Esophagus (tissue), 2 donors: Measurements from ENCODE around the gene CYB561. TPM values are rescaled to one million over a fixed set of nuclear protein-coding genes. Genes with fewer than 3 reads are reported as not detected.
"Not testable (repeated sequence)": the region's sequence is repeated elsewhere in the genome, so short reads cannot be mapped to it uniquely, and the experiment has no call there.

Experiments
- H3K27ac ChIP-seq, 2 donors: one replicate each; pipeline ENCODE4 v1.5.1; 2013; ENCODE audit warnings: low read depth in 2 of 2, mild to moderate bottlenecking in 2 of 2, inconsistent platforms in 1 of 2, low read length in 1 of 2, moderate library complexity in 1 of 2
- H3K27me3 ChIP-seq, 2 donors: one replicate each; pipeline ENCODE4 v1.6.1; 2013; ENCODE audit warnings: low read length in 2 of 2, control low read depth in 1 of 2, mild to moderate bottlenecking in 1 of 2; ENCODE audit not compliant: insufficient read depth in 2 of 2, control insufficient read depth in 1 of 2
- H3K36me3 ChIP-seq, 2 donors: one replicate each; pipeline ENCODE4 v1.6.1; 2013; ENCODE audit warnings: low read length in 1 of 2; ENCODE audit not compliant: control insufficient read depth in 2 of 2, insufficient read depth in 2 of 2
- H3K4me1 ChIP-seq, 2 donors: one replicate each; pipeline ENCODE4 v1.6.1; 2013; ENCODE audit warnings: low read length in 1 of 2; ENCODE audit not compliant: control insufficient read depth in 2 of 2, insufficient read depth in 2 of 2
- H3K4me3 ChIP-seq, 2 donors: one replicate each; pipeline ENCODE4 v1.5.1; 2013; ENCODE audit warnings: low read length in 2 of 2, mild to moderate bottlenecking in 2 of 2, low read depth in 1 of 2, moderate library complexity in 1 of 2
- H3K9me3 ChIP-seq, 2 donors: one replicate each; pipeline ENCODE4 v1.6.1; 2013; ENCODE audit warnings: mild to moderate bottlenecking in 2 of 2, low read depth in 1 of 2, low read length in 1 of 2, moderate library complexity in 1 of 2; ENCODE audit not compliant: control insufficient read depth in 2 of 2, insufficient read depth in 1 of 2
- WGBS, 2 donors: extraction: QIAGEN DNeasy Blood & Tissue Kit; methylation state at CpG; one replicate each; pipeline ENCODE4 v1.1.7; 2013; 5-methylcytosine and 5-hydroxymethylcytosine counted together
- polyA plus RNA-seq, 2 donors: library from polyadenylated mRNA; stranded (reverse); fragments of 200-250 nt; gene quantifications; one replicate each; pipeline ENCODE4 v1.2.3, GENCODE V29; 2013
- donor health status: healthy with polysubstance abuse.
- donor health status: Bipolar disorder and iron deficiency.

The CYB561 gene
- polyA plus RNA-seq, 2 donors = 35.0 to 45.6 TPM

DNA sequence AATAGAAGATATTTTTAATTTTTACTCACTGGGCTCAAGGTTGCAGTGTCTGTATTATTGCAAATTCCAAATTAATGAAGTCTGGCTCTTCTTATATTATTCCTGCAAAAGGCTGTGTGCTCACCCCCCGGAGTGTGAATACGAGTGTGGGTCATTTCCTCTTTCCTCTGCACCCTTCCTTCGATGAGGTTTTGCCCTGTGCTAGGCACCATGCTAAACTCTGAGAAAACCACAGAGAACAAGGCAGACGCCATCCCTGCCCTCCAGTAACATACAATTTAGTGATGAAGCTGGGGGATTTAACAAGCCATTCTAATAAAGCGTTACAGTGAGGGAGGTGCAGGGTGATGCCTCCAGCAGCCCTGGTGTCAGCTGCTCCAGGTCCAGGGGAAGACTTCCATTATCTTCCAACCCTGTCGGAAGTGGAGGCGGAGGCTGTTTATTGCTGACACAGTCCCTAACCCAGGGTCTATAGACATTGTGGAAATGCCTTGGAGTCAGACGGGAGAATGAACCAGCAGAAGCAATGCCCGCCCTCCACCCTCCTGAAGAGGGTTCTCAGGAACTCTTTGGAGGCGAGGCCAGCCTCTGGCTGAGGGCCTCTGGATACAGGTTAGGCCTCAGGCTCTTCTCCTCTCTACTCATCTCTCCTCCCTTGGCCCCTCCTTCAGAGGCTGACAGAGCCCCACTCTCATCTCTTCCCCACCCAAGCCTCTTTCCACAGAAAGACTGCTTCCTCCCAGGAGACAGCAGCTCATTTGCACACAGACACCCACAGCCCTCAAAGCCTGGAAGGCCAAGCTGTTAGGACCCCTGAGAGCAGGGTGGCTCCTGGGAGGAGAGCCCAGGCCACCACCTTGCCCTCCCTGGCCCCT lies 28.7 kb upstream of the CYB561 start:
- Histone ChIP-seq H3K27me3 (no peaks in the 10 kb centered on the region), H3K4me1 (peaks cover 7 to 15% of the 10 kb centered on the region in 2 donors), H3K27ac (no peak overlapping the region), H3K36me3 (no peaks in the 10 kb centered on the region), H3K4me3 (no peak overlapping the region), H3K9me3 (no peaks in the 10 kb centered on the region)
- 63 to 78% methylated on average over 10 of the region's 10 CpGs for WGBS, 2 donors

DNA sequence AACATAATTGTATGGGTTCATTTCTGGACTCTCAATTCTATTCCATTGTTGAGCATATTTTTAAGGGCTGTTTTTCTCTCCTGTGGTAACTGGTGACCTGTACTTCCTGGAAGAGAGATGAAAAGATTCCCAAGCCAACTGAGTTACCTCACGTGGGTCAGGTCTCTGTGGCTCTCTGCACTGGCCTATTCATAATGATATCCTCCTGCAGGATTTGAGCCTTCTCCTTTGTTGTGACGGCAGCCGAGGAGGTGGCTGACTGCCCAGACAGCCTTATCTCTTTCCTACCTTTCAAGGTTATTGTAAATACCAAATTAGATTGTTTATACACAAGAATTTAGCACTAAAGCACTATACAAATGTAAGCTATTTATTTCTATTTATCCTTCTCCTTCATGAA lies 28.1 kb upstream of the CYB561 start:
- H3K4me1 ChIP-seq = peaks cover 7 to 14% of the 10 kb centered on the region in 2 donors
- H3K27ac ChIP-seq = no peak overlapping the region
- H3K27me3 ChIP-seq = no peaks in the 10 kb centered on the region

DNA sequence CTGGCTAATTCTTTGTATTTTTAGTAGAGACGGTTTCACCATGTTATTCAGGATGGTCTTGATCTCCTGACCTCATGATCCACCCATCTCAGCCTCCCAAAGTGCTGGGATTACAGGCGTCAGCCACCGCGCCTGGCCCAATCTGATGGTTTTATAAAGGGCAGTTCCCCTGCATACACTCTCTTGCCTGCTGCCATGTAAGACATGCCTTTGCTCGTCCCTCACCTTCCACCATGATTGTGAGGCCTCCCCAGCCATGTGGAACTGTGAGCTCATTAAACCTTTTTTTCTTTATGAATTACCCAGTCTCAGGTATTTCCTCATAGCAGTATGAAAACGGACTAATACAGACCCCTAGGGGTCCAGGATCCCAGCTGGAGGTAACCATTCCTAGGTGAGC lies 22.0 kb upstream of the CYB561 start:
- H3K4me3 ChIP-seq, H3K36me3 ChIP-seq, H3K9me3 ChIP-seq, H3K27ac ChIP-seq, H3K27me3 ChIP-seq, H3K4me1 ChIP-seq: not testable (repeated sequence)
- 87 to 89% methylated on average over 6 of the region's 6 CpGs for WGBS, 2 donors

More for the DNA sequence above, 28.1 kb upstream of the CYB561 start:
- H3K4me3 ChIP-seq = no peak overlapping the region
- WGBS, 2 donors = 12 to 22% methylated on average over 3 of the region's 3 CpGs
- H3K9me3 ChIP-seq = no peaks in the 10 kb centered on the region
- no peaks in the 10 kb centered on the region for H3K36me3 ChIP-seq

DNA sequence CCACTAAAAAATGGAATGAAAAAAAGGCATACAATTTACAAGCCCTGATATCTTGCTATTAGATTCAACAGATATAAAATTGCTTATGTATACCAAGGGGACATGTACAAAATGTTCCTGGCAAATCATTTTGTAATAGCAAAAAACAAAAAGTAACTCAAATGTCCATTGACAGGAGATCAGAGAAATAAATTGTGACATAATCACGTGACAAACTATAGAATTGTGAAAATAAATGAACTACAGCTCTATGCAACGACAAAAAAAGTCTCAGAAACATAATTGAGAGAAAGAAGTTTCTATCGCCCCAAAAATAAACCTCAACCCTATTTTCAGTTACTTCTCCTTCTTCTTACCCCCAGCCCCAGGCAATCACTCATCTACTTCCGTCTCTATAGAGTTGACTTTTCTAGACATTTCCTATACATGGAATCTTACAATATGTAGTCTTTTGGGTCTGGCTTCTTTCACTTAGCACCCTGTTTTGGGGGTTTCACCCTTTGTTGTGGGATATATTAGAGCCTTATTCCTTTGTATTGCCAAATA lies 18.7 kb upstream of the CYB561 start:
- no peaks in the 10 kb centered on the region for H3K36me3 ChIP-seq
- H3K4me3 ChIP-seq = no peak overlapping the region
- no peaks in the 10 kb centered on the region for H3K9me3 ChIP-seq
- H3K27me3 ChIP-seq = no peaks in the 10 kb centered on the region
- no peaks in the 10 kb centered on the region for H3K4me1 ChIP-seq
- 82 to 85% methylated on average over 4 of the region's 4 CpGs for WGBS, 2 donors
- no peak overlapping the region for H3K27ac ChIP-seq

DNA sequence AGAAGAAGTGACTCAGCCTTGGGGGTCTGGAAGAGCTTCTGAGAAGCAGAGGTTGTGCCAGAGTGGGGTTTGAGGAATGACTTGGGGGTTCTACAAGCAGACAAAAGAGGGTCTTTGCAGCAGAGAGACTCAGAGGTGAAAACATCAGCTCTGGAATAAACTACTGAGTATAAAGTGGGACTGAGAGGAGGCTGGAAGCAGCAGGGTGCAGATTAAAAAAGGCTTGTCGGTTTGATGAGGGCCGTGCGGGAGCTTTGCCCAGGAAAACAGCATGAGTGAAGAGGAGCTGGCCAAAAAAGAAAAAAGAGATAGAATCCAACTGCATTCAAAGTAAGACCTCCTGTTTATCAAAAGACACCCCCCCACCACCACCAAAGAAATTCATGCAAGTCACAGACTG lies 17.7 kb upstream of the CYB561 start:
- Histone ChIP-seq H3K36me3 (no peaks in the 10 kb centered on the region), H3K4me3 (no peak overlapping the region), H3K27me3 (no peaks in the 10 kb centered on the region), H3K27ac (no peak overlapping the region), H3K4me1 (no peaks in the 10 kb centered on the region), H3K9me3 (no peaks in the 10 kb centered on the region)
- 47 to 57% methylated on average over 3 of the region's 3 CpGs for WGBS, 2 donors

DNA sequence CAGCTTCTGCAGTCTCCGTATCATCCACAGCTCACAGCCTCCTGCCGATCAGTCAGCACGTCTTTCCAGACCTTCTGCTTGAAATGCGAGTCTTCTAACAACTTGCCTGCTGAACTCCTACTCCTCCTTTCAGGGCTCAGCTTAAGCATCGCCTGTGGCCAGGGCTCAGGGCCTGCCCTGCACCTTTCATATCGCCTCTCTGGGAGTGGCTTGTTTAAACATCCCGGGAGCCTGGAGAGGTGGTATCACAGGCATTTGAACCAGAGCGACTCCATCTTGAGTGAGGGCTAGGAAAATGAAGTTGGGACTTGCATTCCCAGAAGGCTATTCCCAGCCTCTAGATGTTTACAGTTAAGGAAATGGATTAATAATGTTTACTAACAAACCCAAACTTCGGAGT lies 13.9 kb upstream of the CYB561 start:
- no peak overlapping the region for H3K4me3 ChIP-seq
- H3K4me1 ChIP-seq = no peaks in the 10 kb centered on the region
- no peak overlapping the region for H3K27ac ChIP-seq
- H3K36me3 ChIP-seq = no peaks in the 10 kb centered on the region
- 65 to 67% methylated on average over 9 of the region's 9 CpGs for WGBS, 2 donors
- H3K9me3 ChIP-seq = no peaks in the 10 kb centered on the region
- no peaks in the 10 kb centered on the region for H3K27me3 ChIP-seq

DNA sequence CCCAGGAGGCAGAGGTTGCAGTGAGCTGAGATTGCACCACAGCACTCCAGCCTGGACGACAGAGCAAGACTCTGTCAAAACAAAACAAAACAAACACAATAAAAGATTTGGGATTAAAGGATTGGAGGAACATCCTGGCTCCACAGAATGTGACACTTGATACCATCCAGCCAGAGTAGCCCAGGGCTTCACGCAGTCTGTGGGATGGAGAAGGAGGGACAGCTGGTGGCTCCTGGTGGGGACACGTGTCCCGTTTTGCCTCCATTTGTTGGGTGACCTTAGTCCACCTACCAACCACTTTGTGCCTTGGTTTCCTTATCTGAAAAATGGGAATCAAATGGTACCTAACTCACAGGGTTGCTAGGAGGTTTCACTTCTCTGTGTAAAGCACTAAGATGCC lies 12.4 kb upstream of the CYB561 start:
- Histone ChIP-seq H3K4me1 (no peaks in the 10 kb centered on the region), H3K27ac (no peak overlapping the region), H3K9me3 (no peaks in the 10 kb centered on the region), H3K27me3 (no peaks in the 10 kb centered on the region), H3K4me3 (no peak overlapping the region), H3K36me3 (no peaks in the 10 kb centered on the region)
- 78 to 87% methylated on average over 4 of the region's 4 CpGs for WGBS, 2 donors

DNA sequence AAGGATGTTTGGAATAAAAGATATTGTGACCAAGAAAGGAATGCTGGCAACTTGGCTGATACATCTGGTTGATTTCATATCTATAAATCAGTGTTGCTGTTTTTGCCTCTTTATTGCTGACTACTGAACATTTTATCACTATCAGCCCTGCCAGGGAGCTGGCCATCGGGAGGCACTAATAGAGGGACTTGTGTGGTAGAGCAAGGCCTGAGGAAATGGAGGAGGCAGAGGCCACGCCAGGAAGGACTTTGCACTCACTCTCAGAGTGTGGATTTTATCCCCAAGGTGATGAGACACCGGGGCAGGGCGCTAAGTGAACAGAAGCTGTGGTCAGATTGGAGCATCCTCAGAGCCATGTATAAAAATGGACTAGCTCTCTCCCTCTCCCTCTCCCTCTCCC lies 9.3 kb upstream of the CYB561 start:
- Histone ChIP-seq H3K36me3 (no peaks in the 10 kb centered on the region), H3K9me3 (no peaks in the 10 kb centered on the region), H3K27ac (no peak overlapping the region), H3K27me3 (no peaks in the 10 kb centered on the region), H3K4me1 (peaks cover 0 to 7% of the 10 kb centered on the region in 2 donors), H3K4me3 (no peak overlapping the region)
- 64 to 72% methylated on average over 4 of the region's 4 CpGs for WGBS, 2 donors

DNA sequence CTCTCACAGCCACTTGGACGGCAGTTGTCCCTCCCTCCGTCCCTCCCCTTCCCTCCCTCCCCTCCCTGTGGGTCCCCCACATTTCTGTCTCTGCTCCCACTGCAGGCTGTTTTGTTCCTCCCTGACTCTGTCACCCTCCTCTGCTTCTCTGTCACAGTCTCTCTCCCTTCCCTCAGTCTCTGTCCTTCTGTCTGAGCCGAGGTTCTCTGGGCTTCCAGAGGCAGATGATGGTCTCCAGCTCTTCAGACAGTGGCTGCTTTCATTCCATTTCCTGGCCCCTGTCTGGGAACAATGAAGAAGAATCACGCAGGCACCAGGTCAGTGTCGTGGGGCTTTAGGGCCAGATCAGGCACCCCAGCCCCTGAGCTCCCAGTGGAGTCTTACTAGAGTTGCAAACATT lies 8.8 kb upstream of the CYB561 start:
- Histone ChIP-seq H3K4me3 (no peak overlapping the region), H3K27ac (no peak overlapping the region), H3K4me1 (peaks cover 0 to 7% of the 10 kb centered on the region in 2 donors), H3K9me3 (no peaks in the 10 kb centered on the region), H3K27me3 (no peaks in the 10 kb centered on the region), H3K36me3 (no peaks in the 10 kb centered on the region)
- 55 to 63% methylated on average over 5 of the region's 5 CpGs for WGBS, 2 donors

DNA sequence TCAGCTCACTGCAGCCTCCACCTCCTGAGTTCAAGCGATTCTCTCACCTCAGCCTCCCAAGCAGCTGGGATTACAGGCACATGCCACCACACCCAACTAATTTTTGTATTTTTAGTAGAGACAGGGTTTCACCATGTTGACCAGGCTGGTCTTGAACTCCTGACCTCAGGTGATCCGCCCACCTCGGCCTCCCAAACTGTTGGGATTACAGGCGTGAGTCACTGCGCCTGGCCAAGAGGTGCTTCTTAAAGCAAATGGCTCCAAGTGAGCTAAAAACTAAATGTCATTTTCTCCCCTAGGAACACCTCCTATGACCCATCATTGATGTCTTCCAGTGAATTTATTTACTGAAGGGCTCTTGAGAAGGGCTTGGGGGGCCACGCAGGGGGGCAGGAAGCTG lies 8.3 kb upstream of the CYB561 start:
- not testable (repeated sequence) for H3K27me3 ChIP-seq, H3K4me3 ChIP-seq, H3K27ac ChIP-seq, H3K4me1 ChIP-seq, H3K9me3 ChIP-seq, H3K36me3 ChIP-seq
- 67 to 72% methylated on average over 6 of the region's 6 CpGs for WGBS, 2 donors
